DOHH2 (cell line): ENCODE results near the gene RBM20.

ENCODE experiments used
- CTCF ChIP-seq: fragments of 200-600 bp; sonication (generic); IDR thresholded peaks from one replicate; pipeline ENCODE4 v1.5.1; 2014; ENCODE audit warnings: antibody characterized with exemption, mild to moderate bottlenecking, low read depth, low read length; ENCODE audit not compliant: poor library complexity, severe bottlenecking
- EZH2phosphoT487 ChIP-seq: fragments of 200-600 bp; sonication (generic); IDR thresholded peaks from 2 replicates; pipeline ENCODE4 v1.6.1; 2017; ENCODE audit warnings: borderline replicate concordance, mild to moderate bottlenecking, antibody characterized with exemption, low read length, moderate library complexity, mixed read lengths

- TF ChIP-seq CTCF = no peak
- no peak for TF ChIP-seq EZH2phosphoT487
These were observed 8.5 kb downstream of the RBM20 start for GRCh38 chr10:110652475-110653118.
